ENCODE results near the gene KCNJ2.

KCNJ2 gene

DNA sequence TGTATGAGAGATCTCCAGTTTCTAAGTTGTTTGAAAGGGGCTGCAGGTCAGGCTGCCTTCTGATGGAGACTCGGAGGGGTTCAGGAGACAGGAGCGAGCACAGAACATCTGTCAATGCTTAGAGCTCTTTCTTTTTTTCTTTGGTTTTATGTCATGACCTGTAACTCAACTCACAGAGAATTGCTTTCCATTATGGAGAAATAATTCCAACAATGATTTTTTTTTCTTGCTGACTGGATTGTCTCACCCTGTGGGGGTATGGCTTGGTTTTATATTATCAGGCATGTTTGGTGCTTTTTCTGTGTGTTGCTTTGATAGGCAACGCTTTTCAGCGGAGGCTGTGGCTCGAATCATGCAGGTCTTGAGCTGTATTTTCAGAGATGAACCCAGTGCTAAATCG, 10.7 kb upstream of the KCNJ2 start:
- no peak for DNase-seq (ENCODE audit: extremely low read depth in 1 of 2, low read depth in 1 of 2)

DNA sequence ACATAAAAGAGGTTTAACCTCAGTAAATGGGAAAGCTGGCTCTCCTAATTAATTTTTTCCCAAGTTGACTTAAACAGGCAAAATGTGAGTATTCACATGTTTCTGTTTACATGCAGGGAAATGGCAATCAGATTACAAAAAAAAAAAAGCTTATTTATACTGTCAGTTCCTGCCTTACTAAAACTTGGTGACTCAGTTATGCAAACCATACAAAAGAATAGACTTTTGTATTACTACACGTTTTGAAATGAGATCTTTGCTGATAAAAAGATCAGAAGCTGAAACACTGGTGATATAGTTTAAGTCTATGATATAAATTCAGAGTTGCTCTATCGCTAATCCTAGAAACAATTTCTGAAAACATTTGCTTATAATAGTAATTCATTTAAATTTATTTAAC, 9.4 kb upstream of the KCNJ2 start:
- DNase-seq (ENCODE audit: extremely low read depth in 1 of 2, low read depth in 1 of 2): no peak

DNA sequence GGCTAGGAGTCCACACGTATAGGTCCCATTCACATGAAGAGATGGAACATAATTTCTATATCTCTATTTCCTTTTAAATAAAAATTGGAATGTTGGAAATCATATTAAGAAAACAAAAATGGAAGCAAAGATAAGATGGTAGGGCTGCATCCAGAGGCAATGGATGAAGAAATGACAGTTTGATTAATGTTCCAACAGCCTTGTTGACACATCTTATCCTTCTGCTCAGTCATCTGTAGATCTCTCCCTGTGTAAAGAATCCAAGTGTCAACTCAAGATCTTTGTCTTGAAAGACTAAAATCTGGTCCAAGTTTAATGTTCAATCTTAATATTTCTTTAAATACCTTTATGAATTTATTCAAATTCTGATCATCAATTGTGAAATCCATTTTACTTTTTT, 7.8 kb upstream of the KCNJ2 start:
- DNase-seq (ENCODE audit: extremely low read depth in 1 of 2, low read depth in 1 of 2): no peak

DNA sequence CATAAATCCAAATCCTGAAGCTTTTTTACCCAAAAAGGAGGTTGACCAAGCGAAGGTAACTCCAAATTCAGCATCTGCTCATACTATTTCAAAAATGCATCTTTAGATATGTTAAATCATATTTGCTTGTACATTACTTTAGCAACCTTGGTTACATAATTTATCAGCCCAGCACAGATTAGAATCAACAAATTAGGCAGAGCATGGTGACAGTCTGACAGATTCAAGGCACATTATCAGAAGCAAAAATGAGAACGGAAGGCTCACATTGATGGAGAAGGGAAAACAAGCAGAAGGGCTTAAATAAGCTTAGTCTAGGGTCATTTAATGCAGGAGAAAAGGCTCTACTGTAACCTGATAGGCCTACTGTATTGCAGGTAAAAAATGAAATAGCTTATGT, 3.9 kb upstream of the KCNJ2 start:
- DNase-seq (ENCODE audit: extremely low read depth in 1 of 2, low read depth in 1 of 2): no peak

DNA sequence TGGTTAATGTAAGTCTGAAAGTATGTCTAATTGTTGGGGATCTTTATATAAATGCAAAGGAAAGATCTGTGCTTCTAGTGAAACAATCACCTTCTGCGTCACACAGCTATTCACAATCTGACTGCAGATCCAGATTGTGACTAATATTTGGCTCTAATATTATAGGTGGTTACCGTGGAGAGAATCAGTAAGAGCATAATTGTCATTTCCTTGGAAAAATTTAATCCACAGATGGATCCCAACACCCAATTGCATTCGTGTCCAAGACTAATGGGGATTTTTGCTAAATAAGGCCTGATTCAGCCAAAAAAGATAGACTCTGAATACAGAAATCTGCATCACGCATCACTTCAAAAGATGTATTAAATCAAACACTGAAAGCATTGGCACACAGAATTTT, 2.7 kb upstream of the KCNJ2 start:
- DNase-seq (ENCODE audit: extremely low read depth in 1 of 2, low read depth in 1 of 2): no peak

DNA sequence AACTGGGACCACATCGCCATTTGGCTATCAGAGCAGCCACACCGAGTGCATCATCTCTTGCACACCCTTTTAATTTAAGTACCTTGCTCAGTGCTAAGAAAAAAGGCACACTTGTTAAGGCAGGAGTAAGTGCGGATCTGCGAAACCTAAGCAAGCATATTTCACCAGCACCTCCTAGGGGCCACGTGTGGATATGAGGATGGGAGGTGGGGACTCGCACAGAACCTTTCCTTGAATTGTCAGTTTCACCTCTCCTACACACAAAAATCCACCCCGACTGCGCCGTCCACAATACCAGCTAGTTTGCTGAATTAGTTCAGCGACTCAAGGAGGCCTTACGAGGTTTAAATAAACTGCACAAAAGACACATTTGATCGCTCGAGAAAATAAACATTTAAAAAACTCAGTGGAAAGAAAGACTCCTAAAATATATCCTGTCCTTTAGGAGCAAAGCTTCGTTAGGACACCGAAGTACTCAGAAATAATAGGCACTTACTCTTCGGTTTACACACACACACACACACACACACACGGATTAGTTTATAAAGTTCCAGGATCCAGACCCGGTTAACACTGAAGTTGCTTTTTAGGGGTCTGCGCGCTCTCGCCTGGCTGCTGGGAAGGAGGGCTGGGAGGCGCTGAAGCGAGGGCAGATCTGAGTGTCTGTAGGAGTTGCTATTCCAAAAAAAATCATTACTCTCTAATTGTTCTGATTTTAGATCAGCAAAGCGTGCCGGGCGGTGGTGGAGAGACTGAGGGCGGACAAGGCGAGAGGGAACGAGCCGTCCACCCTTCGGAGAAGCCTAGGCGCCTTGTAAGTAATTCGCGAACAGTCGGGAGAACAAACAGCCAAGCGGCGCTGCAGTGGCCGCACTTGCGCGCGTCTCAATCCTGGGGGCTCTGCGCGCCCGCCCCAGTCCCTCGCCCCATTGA, 1.0 kb upstream of the KCNJ2 start:
- DNase-seq (ENCODE audit: extremely low read depth in 1 of 2, low read depth in 1 of 2): no peak

DNA sequence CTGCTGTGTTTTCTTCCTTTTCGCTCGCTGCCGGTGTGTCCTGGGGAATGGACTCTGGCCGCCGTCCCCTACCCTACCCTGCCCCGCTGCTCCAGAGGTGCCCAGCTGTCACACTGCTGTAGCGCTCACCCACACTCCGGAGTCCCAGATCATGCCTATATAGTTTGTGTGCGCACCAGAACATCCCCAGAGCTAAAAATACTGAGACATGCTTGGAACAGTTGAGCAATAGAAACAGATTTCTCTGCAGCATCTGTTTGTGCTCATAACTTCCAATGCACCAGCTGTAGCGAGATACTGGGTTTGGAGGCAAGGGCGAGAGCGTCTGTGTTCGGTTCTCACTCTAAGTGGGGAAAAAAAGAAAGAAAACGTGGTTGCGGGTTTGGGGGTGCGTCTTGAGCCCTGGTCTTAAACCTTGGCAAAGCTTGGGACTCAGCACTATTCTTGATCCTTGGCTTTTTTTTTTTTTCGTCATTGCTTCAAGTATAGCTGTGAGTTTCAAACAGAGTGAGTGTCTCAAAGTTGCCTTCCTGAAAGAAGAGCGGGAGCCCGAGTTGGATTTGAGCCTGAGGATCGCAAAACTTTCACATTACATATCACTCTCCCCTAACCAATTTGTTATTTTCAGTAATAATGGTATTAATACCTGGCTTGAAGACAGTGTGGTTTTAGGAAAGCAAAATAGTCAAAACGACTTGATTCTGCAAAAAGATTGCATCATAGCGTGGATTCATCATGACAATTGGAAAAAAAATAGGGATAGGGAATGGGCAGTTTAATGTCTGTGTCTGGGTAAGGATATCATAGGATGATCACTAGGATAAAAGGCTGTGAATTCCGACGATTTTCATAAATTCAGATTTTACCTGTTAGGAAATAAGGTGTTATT, 621 bp downstream of the KCNJ2 start:
- DNase-seq (ENCODE audit: extremely low read depth in 1 of 2, low read depth in 1 of 2): no peak

DNA sequence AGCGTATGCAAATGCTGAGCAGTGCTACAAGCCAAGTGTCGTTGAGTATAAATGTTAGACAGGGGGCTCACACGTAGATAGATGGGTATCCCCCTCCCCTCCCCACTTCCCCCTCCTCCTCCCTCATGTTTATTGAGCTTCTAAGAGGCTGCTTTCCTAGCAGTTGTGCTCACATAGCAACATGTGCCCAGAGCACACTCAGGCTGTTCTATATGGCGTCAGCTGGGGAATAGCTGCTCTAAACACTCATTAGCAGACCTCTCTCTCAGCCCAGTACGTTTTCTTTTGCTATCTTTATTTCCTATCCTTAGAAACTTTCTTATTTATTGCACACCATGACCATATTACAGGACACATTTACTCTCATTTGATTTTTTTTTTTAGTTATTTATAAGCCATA, 1.8 kb downstream of the KCNJ2 start:
- DNase-seq (ENCODE audit: extremely low read depth in 1 of 2, low read depth in 1 of 2): no peak

DNA sequence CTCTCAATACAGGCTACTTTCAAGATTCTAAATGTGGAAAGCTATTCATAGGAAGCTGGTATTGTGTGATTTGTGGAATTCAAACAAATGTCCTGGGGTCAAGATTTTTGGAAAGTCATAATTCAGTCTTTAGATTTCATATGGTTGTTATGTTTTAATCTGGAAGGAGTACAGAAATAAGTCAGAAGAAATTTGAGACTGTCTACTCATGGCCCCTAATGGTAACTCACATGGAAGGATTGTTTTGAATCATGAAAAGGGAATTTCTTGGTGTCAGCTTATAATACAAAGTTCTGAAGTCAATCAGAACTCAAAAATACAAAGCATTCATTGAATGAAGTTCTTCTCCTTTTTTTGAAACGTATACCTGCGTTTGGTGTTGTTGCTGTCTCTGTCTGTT, 3.1 kb downstream of the KCNJ2 start:
- no peak for DNase-seq (ENCODE audit: extremely low read depth in 1 of 2, low read depth in 1 of 2)

DNA sequence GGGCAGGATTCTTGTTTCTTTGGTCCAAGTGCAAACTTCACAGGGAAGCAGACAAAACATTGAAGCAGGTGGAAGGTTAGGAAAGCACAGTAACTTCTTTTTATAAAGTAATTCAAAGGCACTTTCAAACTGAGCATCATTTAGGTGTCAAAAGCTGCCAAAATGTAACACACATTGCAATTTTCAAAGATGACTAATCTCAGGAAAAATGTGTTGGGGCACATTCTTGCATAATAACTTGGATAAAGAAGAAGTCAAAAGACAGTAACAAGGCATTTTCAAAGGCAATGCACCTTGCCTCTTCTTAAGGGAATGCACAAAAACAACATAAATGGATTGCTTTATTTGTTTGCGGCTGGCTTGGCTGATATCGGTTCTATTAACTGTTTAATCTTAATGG, 3.6 kb downstream of the KCNJ2 start:
- no peak for DNase-seq (ENCODE audit: extremely low read depth in 1 of 2, low read depth in 1 of 2)

DNA sequence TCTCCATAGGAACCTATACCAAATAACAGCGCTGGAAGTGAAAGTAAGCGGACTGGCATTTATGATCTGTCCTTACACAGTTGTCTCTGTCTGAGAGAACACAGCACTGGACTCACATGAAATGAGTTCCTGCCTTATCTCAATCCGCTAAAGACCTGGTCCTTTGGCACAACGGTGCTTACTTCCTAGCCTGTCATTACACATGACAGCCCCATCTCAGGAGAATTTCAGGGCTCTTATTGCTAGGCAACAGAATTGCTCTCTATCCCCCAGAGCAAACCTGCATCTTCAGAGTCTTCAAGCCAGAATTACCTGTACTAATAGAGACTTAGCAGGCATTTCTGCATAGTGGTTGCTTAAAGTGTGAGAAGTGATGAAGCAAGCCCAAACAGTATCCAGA, 4.3 kb downstream of the KCNJ2 start:
- DNase-seq (ENCODE audit: extremely low read depth in 1 of 2, low read depth in 1 of 2): no peak

DNA sequence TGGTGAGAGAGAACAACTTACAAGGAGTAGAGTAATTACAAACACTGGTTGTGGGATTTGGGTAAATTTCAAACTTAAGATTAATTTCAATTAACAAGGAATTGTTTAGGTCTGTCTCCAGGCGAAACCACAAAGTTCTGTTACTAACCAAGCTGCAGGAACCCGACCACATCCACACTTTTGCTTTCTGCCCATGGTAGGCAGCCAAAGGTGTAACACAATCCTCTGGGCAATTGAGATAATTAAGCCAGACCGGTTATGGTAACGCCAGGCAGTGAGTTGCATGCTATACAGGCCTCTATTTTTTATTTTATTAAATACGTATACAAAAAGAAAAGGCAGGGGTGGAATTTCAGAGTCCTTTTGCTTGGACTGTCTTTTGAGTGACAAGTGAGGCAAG, 12.0 kb downstream of the KCNJ2 start:
- no peak for DNase-seq (ENCODE audit: extremely low read depth in 1 of 2, low read depth in 1 of 2)

DNA sequence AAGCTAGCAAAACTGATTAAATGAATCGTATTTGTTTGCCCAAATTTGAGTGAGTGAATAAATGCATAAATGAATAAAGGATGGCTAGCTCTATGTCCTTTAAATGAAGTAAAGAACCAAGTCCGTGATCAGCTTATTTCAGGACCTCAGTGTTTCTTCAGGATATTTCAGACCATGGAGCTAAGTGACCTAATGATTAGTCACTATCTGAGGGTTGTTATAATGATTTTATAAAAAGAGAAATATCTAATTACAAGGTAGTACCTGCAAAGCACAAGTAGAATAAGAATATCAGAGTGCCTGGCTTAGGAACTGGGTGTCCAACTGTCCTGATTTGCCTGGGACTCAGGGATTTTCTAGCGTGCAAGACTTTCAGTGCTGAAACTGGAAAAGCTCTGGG, 12.5 kb downstream of the KCNJ2 start:
- no peak for DNase-seq (ENCODE audit: extremely low read depth in 1 of 2, low read depth in 1 of 2)

DNA sequence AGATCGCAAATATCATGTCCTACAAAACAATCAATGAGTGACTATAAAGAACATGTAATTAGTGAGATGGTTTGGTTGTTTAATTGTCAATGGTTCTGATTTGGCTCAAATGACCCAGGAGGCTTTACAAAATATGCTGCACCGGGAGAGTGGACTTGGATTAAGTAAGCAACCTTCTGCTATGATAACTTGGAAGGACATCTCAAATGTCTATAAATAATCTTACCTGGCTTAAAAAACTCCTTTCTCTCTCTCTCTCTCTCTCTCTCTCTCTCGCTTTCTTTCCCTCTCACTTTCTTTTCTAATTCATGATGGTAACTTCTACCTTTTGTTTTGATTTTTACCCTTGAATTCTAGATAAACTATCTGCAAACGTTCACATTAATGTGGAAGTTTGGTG, 14.2 kb downstream of the KCNJ2 start:
- no peak for DNase-seq (ENCODE audit: extremely low read depth in 1 of 2, low read depth in 1 of 2)

DNA sequence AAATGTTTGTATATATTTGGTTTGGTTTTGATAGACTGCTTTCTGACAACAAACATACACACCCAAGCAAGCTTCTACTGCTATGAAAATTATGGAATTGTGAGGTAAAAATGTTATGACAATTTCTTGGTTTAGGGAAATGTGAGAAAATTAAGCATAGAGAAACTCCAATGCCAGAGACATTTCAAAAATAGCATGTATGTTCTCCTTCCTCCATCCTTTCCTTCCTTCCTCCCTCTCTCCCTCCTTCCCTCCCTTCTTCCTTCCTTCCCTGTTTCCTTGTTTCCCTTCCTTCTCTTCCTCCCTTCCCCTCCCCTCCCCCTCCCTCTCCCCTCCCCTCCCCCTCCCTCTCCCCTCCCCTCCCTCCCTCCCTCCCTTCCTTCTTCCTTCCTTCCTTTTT, 14.9 kb downstream of the KCNJ2 start:
- no peak for DNase-seq (ENCODE audit: extremely low read depth in 1 of 2, low read depth in 1 of 2)

DNA sequence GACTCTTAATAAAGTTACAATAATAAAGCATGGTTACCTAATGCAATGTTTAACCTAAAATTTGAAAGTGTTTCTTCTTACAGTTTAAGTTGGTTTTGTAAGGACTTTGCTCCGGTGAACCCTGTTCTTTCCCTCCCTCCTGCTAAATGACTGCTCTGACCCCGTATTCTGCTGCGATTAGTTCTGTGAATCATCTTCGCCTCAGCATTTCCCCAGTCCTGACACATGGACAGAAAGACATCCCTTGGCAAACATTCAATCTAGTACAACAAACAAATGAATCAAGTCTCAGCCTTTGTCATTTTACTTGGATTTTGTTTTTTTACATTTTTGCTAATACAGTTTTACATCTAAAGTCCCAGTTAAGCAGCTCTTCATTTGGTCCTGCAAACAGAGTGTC, 15.4 kb downstream of the KCNJ2 start:
- no peak for DNase-seq (ENCODE audit: extremely low read depth in 1 of 2, low read depth in 1 of 2)

DNA sequence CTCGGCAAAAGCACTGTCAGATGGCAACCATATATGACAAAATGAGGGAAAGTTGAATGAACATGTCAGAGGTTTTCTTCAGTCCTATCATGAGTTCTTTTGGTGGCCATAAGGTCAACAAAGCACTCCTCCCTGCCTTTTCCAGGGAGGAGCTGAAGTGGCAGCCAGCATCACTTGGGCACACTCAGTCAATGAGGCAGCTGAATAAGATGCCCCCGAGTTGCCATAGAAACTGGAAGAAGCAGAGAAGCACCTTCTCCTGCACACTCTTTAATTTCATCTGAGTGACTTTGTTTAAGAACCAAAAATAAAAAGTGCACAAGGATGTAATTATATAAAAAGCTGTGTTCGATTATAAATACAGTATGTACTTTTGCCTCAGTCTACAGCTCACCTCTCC, 16.0 kb downstream of the KCNJ2 start:
- no peak for DNase-seq (ENCODE audit: extremely low read depth in 1 of 2, low read depth in 1 of 2)

DNA sequence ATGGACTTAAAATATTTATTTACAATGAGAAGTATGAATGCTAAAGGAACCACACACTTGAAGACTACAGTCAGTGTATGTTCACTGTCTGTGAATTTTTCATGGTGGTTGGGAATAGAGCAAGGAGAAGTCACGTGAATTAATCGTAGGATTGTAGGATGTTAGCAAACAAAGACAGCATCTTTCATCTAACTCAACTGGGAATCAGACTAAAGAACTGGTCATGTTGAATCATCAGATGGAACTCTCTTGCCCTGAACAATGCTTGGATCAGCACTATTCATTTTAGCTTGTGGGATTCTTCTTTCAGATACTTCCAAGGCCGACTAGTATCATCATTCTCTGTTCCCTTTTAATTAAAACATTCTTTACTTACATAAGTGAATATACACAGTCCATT, 18.1 kb downstream of the KCNJ2 start:
- no peak for DNase-seq (ENCODE audit: extremely low read depth in 1 of 2, low read depth in 1 of 2)

DNA sequence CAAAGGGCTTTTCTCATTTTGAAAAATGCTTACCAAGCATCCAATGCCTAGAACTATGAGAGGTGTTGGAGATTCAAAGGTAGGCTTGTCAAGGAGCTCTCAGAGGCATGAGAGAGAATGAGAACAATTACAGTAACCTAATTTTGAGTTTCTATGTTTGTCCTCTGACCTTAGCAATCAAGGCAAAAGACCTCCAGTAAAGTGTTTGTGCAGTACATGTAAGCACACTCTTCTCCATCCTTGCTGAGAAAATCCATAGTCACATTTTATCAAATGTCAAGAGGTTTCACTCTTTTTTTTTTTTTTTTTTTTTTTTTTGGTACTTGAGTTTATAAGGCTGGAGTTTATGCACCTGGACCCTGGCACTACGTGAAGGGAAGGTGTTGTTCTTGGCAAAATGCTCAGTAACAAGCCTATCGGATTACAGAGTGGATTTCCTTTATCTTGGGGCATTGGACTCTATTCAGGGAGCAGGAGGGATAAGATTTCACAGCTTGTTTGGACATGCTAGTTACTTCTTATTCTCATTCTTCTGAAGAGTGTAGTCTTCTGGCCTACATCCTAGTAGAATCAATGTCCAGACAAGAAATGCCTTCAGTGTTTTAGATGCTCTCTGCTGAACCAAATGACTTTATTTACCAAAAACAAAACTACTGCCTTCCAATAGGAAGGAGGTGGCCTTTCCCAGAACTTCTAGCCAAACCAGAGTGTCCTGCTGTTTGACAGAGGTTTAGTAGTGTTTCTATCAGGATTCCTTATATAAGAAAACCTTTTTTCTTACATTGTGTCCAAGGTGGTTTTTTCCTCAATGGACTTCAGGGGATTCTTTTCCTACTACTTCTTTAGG, 21.9 kb downstream of the KCNJ2 start:
- DNase-seq (ENCODE audit: extremely low read depth in 1 of 2, low read depth in 1 of 2): no peak

DNA sequence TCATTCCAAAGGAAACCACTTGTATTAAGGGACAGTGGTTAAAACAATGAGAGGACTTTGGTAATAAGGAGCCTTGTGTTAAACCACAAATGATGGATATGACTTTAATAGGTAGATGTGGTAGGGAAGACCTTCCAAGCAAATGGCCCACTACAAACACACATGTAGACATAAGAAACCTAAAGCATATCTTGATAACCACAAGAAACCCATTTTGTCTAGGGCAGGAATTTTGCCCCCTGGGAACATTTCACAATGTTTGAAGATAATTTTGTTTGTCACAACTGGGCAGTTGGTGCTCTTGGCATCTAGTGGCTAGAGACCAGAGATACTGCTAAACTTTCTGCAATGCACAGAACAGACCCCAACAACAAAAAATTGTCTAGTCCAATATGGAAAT, 25.8 kb downstream of the KCNJ2 start:
- DNase-seq (ENCODE audit: extremely low read depth in 1 of 2, low read depth in 1 of 2): no peak

DNA sequence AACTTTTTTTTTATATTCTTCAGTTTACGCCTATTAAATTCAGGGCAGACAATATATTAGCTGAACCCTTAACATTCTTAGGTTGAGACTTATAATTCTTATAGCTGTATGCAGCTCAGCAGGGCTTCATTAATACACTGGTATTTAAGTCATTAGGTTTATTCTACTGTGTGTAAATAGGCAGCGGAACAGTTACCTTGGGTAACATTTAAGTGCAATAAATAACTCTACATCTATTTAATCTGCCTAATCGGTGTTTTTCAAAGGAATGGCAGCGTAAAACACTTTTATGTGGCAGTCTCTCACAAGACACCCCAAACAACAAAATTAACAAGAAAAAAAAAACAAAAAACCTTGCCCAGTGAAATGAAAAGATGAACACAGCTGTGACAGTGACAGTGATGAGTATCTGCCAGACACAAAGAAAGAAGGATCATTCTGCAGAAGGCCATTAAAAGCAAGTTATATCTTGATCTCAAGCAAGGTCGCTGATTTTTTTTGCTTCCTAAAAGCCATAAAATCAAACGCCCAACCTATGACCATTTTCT, 32.6 kb downstream of the KCNJ2 start:
- no peak for DNase-seq (ENCODE audit: extremely low read depth in 1 of 2, low read depth in 1 of 2)
